GM21529 (cell line): ENCODE data around the gene KCNMA1.
"Not testable (repeated sequence)": the region's sequence is repeated elsewhere in the genome, so short reads cannot be mapped to it uniquely, and the experiment has no call there.

Experiments
- ATAC-seq: cut with Tn5 transposase; IDR thresholded peaks from one replicate; pipeline ENCODE4 v1.9.1; 2021; ENCODE audit not compliant: unreplicated experiment

KCNMA1 gene

DNA sequence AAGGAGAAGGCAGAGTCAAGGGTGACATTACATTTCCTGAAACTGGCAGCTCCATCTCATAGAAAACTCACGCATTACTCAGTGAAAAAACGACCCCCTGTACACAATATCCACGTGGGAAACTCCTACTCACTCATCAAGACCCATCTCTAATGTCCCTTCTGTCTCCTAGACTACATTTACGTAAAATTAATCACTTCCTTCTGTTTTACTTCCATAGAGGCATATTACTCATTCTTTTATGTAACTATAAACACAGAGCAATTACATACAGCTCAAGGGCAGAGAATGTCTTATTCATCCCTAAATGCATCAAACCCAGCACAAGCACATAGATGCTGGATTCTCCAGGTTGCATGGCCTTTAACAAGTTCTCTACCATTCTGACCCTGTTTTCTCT is 281.8 kb downstream of the KCNMA1 start:
- ATAC-seq = no peak

DNA sequence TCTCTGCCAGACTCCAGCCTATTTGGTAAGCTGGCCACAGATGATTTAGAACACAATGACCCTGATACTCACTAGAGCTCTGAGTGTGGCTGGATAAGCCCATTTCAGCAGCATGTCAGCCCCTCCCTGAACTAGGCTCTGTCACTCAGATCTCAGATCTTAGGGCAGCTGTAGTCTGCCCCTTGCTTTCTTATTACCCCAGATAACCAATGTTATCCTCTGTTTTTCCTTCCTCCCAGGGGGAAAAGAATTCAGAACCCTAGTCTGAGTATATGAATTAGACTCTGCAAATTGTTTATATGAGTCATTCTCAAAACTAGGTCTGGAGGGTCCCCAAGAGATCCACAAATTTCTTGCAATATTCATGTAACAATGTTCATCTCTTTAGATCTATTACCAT is 286.2 kb downstream of the KCNMA1 start:
- ATAC-seq = no peak

DNA sequence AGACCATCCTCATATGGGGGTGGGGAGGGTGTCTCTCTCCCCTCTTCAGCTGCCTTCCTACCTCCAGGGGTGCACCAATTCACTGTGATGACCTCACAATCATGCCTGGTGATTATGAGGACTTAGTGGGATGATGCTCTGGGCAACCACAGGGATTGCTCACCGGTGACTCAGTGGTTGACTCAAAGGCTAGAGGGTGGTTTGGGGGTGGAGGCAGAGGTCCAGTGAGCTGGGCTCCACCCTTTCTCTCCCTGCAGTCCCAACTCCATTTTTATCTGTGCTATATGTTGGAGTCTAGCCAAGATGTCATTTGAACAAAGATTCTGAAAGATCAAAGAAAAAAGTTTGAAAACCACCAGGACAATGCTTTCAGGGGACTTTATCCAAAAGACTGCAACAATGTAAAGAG is 286.9 kb downstream of the KCNMA1 start:
- no peak for ATAC-seq

DNA sequence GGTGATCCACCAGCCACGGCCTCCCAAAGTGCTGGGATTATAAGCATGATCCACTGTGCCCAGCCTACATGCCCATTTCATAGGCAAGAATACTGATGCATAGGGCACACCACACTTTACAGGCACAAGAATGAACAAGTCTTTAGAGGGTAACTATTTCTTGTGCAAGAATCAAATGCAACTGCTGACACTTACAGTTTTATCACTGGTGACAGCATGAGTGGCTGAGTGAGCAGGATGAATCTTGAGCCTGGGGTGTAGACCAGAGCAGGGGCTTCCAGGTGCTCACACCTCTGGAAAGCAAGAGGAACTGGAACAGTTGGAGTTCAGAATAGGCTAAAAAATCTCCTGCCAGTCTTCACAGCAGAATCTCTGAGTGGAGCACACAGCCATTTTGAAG is 287.5 kb downstream of the KCNMA1 start:
- no peak for ATAC-seq

DNA sequence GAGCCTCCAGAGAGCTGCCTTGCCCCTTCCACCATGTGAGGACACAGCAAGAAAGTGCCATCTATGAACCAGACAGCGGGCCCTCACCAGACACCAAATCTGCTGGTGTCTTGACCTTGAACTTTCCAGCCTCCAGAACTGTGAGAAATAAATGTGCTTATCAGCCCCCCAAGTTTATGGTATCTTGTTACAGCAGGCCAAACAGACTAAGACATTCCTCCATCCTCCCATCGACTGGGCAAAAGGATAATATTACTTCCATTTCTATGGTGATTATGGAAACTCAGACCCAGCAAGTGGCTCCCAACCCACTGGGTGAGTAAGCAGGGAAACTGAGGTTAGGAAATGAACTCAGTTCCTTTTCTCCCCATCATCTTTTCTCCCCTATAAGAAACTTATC is 288.4 kb downstream of the KCNMA1 start:
- ATAC-seq = no peak

DNA sequence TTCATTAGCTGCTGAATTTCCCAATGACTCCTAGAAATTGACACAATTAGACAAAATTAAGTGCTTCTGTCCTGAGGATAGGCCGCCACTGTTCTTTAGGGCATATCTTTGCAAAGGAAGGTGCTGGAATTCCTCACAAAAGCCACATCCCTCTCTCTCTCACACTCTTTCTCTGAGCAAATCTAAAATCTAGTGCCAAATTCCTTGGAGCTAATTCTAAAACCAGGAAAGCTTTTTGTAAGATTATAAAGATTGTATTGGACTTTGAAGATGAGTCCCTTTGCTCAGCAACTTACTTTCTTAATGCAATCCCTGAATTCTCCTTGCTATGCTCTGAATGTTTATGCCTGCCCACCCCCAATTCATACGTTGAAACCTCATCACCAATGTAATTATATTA is 288.9 kb downstream of the KCNMA1 start:
- ATAC-seq = no peak

DNA sequence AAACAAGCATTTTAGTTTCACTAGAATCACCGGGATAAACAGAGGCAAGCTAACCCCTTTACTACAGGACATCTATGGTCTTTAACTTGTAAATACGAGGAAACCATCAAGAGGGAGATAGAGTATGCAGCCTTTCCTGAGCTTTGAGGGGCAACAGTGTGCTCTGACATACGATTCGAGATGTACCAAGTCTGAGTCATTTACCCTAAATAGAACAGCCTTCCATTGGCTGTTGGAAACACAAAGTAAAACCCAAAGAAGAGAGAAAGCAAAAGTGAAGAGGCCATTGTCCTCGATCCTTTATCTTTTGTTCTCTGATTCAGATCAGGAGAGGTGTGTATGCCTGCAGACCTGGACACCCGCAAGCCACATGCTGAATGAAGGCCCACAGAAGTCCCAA is 289.5 kb downstream of the KCNMA1 start:
- no peak for ATAC-seq

DNA sequence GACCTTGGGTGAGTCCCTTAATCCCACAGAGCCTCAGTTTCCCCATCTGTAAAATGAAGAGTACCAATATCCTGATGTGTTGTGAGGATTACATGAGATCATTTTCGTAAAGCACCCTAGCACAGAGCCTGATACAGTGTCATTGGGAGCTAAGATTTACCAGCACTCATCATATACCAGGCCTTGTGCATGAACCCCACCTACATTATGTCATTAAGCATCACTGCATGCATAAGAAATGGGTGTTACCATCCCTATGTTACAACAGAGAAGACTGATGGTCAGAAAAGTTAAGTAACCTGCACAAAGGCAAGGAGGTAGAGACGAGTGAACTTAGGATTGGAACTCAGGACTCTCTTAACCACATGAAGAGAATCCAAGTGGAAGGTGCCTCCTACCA is 290.6 kb downstream of the KCNMA1 start:
- no peak for ATAC-seq

DNA sequence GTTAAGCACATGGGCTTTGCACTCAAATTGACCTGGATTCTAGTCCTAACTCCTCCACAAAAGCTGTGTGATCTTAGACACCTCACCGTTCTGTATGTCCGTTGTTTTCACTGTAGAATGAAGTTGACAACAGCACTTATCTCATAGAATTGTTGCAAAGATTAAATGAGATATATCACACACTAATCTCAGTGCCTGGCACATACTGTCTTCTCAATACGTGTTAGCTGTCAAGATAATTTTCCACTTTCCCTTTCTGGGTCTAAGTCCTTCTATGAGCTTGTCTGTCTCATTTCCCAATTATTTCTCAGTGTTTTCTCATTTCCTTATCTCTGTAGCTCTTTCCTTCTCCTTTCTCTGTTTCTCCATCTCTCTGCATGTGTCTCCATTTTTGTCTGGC is 296.6 kb downstream of the KCNMA1 start:
- no peak for ATAC-seq

DNA sequence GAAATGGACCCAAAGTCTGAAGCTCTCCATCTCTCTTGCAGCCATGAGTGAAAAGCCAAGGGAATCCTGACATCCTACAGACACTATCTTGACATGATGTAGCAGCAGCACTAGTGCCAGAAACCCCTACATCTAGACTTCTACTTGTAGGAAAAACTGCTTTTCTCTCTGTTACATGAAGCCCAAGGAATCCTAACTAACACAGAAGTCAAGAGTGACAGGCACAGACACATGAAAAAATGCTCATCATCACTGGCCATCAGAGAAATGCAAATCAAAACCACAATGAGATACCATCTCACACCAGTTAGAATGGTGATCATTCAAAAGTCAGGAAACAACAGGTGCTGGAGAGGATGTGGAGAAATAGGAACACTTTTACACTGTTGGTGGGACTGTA is 297.7 kb downstream of the KCNMA1 start:
- ATAC-seq = not testable (repeated sequence)

DNA sequence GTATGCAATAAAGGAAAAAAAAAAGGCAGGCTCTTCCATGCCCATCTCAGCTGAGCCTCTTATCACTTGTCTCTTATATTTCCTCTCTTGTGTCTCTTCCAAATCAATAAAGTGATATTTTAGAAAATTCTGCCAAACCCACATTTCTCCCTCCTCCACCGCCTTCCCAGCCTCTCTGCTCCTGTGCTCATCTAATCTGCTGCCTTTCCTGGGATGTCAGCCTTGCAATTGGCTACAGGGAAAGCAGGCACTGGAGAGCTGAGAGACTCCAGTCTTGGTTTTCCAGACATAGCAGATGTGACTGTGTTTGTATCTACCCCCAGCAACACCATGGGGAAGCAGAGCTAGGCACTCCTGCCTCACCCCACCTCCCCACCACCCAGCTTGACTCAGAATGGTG is 298.4 kb downstream of the KCNMA1 start:
- no peak for ATAC-seq

DNA sequence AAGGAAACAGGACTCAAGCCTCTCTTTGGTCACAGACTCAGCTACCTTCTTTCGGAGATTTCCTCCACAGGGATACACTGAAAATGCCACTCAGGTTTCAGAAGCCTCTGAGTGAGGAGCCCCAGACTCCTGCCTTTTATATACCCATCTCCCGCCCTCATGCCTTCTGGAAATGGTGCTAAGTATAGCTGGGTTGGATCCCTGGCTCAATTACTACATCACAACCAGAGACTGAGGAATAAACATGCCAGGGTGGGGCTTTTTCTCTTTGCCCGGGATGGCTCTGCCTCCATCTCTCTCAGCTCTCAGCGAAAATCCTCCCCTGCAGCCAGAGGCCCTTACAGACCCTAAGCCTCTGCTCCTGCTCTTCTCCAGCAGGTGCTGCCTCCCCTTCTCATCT is 299.5 kb downstream of the KCNMA1 start:
- no peak for ATAC-seq

DNA sequence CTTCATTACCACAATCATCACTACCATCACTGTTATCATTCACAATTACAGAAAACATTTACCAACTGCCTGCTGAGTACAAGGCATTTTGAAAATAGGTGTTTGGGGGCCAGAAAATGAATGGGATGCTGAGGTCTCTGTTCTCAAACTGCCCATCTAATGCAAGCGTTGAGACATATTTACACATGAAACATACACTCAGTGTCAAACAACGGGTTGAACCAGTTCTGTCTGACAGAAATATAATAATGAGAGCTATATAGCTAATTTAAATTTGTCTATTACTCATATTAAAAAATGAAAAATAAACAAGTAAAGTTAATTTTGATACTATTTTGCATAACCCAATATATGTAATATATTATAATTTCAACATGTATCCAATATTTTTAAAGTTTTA is 303.1 kb downstream of the KCNMA1 start:
- no peak for ATAC-seq

DNA sequence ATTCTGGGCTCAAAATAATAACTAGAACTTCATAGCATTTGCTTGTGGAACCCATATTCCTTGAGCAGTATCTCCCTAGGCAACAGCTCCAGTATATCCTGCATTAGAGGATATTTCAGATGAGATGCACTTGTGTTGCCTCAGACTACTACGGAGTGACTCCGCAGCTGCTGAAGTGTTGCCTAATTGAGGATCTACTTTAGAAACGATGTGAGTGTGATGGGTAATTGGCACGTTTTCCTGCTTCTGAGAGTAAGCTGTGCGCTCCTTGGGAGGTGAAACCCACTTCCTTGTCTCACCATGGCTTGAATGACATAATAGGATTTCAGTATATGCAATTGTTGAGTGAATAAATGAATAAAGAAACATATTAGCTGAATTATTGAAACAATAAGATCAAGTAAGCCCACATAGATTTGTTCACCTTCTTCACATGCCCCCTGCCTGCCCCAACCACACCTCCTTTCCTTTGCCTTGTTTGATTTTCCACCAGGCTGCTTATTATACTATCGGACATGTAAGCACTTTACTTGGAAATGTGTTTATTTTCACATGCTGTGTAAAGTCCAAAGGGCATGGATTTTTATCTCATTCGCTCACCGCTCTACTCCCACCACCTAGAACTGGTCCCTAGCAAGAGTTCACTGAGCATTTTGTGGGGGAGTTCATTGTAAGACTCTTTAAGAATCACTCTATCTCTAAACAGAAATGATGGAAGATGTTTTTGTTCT is 303.8 kb downstream of the KCNMA1 start:
- no peak for ATAC-seq

DNA sequence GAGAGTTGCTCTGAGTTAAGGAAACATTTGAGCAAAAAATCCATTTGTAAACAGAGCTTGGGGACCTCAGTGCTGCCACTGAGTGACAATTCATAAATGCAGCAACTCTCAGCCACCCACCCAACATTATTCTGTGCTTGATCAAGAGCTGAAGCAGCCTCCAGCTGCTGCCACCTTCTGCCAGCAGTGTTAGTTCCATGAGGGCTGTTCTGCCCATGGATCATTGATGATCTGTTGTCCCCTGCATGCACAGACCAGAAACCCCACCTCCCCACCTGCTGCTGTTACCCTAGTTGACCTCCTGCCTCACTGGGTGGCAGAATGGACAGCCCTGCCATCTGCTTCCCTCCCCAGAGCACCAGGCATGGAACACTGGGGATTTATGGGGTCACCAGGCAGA is 305.4 kb downstream of the KCNMA1 start:
- no peak for ATAC-seq

DNA sequence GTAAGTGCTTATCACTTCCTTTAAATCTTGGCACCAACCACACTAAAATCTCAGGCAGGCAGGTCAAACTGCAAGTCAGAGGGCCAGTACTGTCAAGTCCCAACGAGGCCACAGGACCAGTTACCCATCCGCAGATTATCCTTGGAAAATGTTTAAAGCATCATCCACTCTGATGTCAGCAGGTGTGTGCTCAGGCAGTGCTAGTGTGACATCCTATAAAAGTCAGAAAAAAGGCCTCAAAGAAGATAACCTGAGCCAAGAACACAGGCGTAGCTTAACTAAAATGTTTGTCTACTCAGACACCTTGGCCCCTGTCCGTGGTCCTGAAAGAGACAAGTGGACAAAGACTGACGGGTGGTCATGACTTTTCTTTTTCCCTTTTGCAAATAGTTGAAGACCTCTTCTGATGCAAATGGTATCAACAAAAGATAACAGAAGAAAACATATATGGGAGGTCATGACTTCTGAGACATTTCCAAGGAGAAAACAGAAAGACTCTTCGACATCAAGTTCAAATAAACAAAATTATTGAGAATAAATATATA is 309.3 kb downstream of the KCNMA1 start:
- ATAC-seq = no peak

DNA sequence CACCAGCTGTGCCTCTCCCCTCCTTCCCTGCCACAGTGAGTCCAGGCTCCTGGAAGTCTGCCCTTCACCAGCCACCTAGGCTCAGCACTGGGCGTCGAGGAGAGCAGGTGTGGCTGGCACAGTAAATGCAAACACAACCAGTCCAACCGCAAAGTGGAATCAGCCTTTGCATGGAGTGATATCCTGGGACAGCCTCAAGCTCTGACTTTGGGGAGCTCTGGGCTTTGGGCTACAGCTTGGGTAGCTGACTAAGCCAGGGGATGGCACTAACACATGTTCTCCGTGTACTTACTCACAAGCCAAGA is 312.4 kb downstream of the KCNMA1 start:
- no peak for ATAC-seq

DNA sequence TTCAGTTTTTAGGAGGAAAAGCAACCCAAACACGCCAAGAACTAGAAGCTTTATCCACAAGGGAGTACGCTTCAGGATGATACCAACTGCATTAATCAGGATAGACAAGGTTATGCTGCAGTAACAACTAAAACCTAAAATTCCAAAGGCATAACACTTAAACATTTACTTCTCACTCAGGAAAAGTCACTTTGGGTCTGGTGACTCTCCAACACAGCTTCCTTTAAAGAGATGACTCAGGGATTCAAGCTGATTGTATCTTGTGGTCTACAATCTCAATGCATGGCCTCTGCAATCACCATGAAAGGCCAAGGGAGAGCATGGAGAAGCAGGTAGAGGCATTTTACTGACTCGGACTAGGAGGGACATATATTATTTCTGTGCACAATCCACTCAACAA is 315.8 kb downstream of the KCNMA1 start:
- ATAC-seq = no peak

DNA sequence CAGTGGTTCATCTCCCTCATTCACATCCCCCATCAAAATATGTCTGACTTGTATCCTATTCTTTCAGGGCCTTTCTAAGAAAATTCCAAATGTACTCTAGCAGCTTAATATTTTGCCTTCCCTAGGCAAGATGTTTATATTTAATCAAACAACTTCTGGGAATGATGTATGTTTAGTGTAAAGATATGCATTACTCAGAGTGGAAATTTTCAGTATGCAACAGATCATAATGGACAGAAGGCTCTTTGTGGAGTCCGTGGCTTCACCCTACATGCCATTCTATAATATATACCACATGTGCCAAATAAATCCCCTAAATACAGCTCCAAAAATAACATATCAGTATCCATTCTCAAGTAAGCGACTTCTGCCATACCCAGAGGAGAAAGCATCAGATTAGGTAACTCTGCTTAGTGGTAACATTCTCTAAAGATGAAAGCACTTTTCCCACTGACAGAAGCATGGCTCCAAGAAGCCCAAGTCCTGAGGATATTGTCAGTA is 316.6 kb downstream of the KCNMA1 start:
- no peak for ATAC-seq

DNA sequence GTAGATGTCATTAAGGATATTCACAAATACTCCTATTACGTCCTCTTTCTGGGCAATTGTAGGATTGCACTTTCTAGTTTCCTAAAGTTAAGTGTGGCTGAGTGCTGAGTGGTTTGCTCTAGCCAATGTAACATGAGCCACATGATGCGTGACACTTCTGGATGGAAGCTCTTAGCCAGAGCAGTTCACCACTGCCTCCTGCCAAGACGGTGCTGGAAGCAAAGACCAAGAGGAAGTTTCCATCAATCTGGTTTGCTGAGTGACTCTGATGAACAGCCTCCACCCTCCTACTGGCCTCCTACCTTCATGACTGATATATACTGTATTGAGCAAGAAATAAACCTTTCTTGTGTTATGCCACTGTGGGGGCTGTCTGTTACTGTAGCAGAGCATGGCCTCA is 318.1 kb downstream of the KCNMA1 start:
- ATAC-seq = no peak

DNA sequence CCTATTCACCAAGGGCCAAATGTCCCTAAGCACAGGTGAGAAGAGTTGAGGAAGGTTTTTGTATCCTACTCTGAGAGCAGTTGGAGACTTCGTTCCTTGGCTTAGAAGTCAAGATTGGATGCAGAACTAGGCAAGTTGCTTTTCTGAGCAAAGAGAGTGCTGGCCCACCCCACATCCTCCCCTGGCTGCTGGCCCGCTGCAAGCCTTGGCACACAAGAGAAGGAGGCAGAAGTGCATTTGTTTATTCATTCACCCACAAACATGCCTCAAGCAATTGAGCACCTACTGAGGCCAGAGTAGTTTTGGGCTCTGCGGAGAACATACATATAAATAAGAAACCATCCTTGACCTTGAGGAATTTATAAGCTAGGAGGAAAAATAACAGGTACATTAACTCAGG is 318.9 kb downstream of the KCNMA1 start:
- no peak for ATAC-seq

DNA sequence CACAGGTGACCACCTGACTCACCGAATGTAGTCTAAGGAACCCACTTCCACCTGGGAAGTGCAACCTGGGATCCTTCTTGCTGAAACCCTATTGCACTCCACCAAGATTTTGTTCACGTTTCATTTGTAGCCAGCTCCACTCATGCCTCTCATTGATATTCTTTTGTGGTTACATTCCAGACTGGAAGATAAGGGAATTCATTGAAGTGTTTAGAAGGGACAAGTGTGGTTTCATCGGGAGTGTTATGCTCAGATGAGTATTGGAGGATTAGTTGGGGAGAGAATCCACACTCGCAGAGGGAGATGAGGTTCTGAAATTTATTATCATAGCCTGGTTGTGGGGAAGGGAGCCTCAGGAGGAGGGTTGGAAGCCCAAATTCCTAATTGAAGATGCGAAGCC is 320.4 kb downstream of the KCNMA1 start:
- no peak for ATAC-seq

DNA sequence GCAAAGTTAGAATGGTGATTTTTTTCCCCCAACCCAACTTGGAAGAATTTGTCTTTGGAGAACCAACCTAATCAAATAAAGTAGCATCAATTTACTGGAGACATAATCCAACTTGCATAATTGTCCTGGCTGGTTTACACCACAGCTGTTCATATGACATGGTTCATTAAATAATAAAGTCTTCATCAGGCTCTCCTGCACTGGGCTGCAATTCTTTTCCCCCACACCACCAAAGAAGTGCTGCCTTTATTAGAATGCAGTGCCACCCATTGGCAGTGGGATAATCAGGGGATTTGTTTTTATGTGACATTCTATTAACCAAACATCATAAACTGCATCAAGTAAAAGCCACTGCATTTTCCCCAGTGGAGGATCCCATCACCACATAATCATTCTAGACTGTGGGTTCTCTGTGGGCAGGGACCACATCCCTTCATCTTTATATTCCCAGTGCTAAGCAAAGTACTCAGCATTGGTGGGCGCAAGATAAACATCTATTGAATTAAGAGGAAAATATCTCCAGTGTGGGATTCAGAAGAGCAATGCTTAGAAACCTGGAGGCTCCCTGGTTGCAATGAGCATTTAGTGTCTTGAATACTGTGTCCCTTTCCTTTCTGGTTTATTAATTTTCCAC is 322.0 kb downstream of the KCNMA1 start:
- ATAC-seq = no peak
